HCT116 (cell line): ENCODE measurements around the gene PYROXD2. TPM values are rescaled to one million over a fixed set of nuclear protein-coding genes. Genes with fewer than 3 reads are reported as not detected.

ENCODE experiments used
- ATAC-seq: fragments of 200-7000 bp; cut with Tn5 transposase; 2 replicates; pipeline ENCODE4 v1.9.1; 2020; ENCODE audit warnings: mild to moderate bottlenecking, moderate library complexity
- BruUV-seq: library from RNA; stranded (reverse); fragments of 400-500 nt; replicated peaks from 2 replicates; lab custom pipeline; 2021; lab: Mats Ljungman, UMichigan
- CTCF ChIA-PET: fragments of 300-600 bp; sonication (Branson Sonifier 250); formaldehyde crosslinking; loops from one replicate; lab custom pipeline; 2021; ENCODE audit warnings: antibody characterized with exemption; lab: Charles Lee
- POLR2A ChIA-PET: fragments of 300-600, 350-600 bp; sonication (Branson Sonifier 250); formaldehyde crosslinking; loops from one replicate; lab custom pipeline; 2021; ENCODE audit warnings: antibody characterized with exemption; lab: Charles Lee
- RAD21 ChIA-PET, 2 experiments: fragments of 300-600 bp; sonication (Branson Sonifier 250); formaldehyde crosslinking; loops; one replicate each; lab custom pipeline; 2023; ENCODE audit warnings: low total read pairs in 2 of 2; ENCODE audit not compliant: uncharacterized antibody in 2 of 2, unreplicated experiment in 2 of 2, low non-redundant PET in 1 of 2; lab: Charles Lee
- DNase-seq: peaks from one replicate; pipeline ENCODE4 v3.0.0-alpha.2; 2010; ENCODE audit warnings: low read depth, low spot score
- H2AFZ ChIP-seq: fragments of 200-600 bp; shearing (Covaris generic), sonication (generic); 2 replicates; pipeline ENCODE4 v1.6.1; 2017; ENCODE audit warnings: low read depth, mixed run types, mixed read lengths, antibody characterized with exemption, low read length; ENCODE audit not compliant: poor library complexity, severe bottlenecking
- H3K27ac ChIP-seq: 2 replicates; pipeline ENCODE4 v1.5.1; 2012; ENCODE audit warnings: low read depth, low read length
- H3K27me3 ChIP-seq: fragments of 200-600 bp; sonication (generic); 2 replicates; pipeline ENCODE4 v1.6.1; 2016; ENCODE audit warnings: mixed run types, low read length, mixed read lengths; ENCODE audit not compliant: insufficient read depth
- H3K36me3 ChIP-seq, 2 experiments: fragments of 200-500 bp in 1 of 2; fragments of 200-600 bp in 1 of 2; sonication (Bioruptor generic) in 1 of 2; sonication (generic) in 1 of 2; 2 replicates each; pipeline versions ENCODE4 v1.5.1 to v1.6.1; 2014 to 2016; ENCODE audit warnings: low read length in 2 of 2, inconsistent platforms in 1 of 2, mixed read lengths in 1 of 2, mixed run types in 1 of 2; ENCODE audit not compliant: insufficient read depth in 2 of 2, control insufficient read depth in 1 of 2
- H3K4me1 ChIP-seq, 2 experiments: fragments of 200-600 bp in 1 of 2; sonication (generic) in 1 of 2; 2 replicates each; pipeline versions ENCODE4 v1.5.1 to v1.6.1; 2012 to 2017; ENCODE audit warnings: low read length in 2 of 2, inconsistent platforms in 1 of 2, mild to moderate bottlenecking in 1 of 2, mixed read lengths in 1 of 2, mixed run types in 1 of 2, moderate library complexity in 1 of 2; ENCODE audit not compliant: insufficient read depth in 2 of 2, control insufficient read depth in 1 of 2
- H3K4me2 ChIP-seq: fragments of 200-600 bp; sonication (generic); 2 replicates; pipeline ENCODE4 v1.6.1; 2017; ENCODE audit warnings: mixed run types, low read length, mixed read lengths
- H3K4me3 ChIP-seq, 2 experiments: fragments of 200-600 bp in 1 of 2; sonication (generic) in 1 of 2; replicated peaks in 1 of 2; 2 replicates each; pipeline ENCODE4 v1.5.1; 2011 to 2016; ENCODE audit warnings: low read length in 2 of 2, control low read depth in 1 of 2, low read depth in 1 of 2, mild to moderate bottlenecking in 1 of 2, mixed read lengths in 1 of 2, mixed run types in 1 of 2
- H3K79me2 ChIP-seq: fragments of 200-600 bp; sonication (generic); 2 replicates; pipeline ENCODE4 v1.6.1; 2017; ENCODE audit warnings: mild to moderate bottlenecking, mixed run types, low read length, moderate library complexity, mixed read lengths; ENCODE audit not compliant: insufficient read depth
- H3K9ac ChIP-seq: fragments of 200-600 bp; sonication (generic); 2 replicates; pipeline ENCODE4 v1.6.1; 2016; ENCODE audit warnings: low read length, mixed read lengths
- H3K9me2 ChIP-seq: fragments of 200-600 bp; sonication (generic), shearing (Covaris generic); 2 replicates; pipeline ENCODE4 v1.6.1; 2017; ENCODE audit warnings: mixed run types, mild to moderate bottlenecking, moderate library complexity; ENCODE audit not compliant: insufficient read depth
- H3K9me3 ChIP-seq, 2 experiments: fragments of 200-500 bp in 1 of 2; fragments of 200-600 bp in 1 of 2; sonication (Bioruptor generic) in 1 of 2; sonication (generic) in 1 of 2; 2 replicates each; pipeline ENCODE4 v1.6.1; 2014 to 2017; ENCODE audit warnings: low read length in 2 of 2, mixed read lengths in 2 of 2, inconsistent platforms in 1 of 2, low read depth in 1 of 2, mild to moderate bottlenecking in 1 of 2, mixed run types in 1 of 2, moderate library complexity in 1 of 2; ENCODE audit not compliant: control insufficient read depth in 1 of 2, insufficient read depth in 1 of 2
- H4K20me1 ChIP-seq: fragments of 200-600 bp; sonication (generic), shearing (Covaris generic); 2 replicates; pipeline ENCODE4 v1.6.1; 2017; ENCODE audit warnings: mixed run types, mild to moderate bottlenecking, moderate library complexity; ENCODE audit not compliant: insufficient read depth
- CTCF ChIP-seq, 3 experiments: fragments of 200-600 bp in 1 of 3; sonication (generic) in 1 of 3; IDR thresholded peaks in 2 of 3; conservative IDR thresholded peaks in 1 of 3; 2 replicates each; pipeline ENCODE4 v1.5.1; 2012 to 2017; ENCODE audit warnings: low read depth in 2 of 3, low read length in 2 of 3, antibody characterized with exemption in 1 of 3, borderline replicate concordance in 1 of 3, control low read depth in 1 of 3, mild to moderate bottlenecking in 1 of 3, mixed read lengths in 1 of 3, mixed run types in 1 of 3, moderate library complexity in 1 of 3; ENCODE audit not compliant: insufficient read depth in 1 of 3
- EZH2phosphoT487 ChIP-seq: fragments of 200-600 bp; IDR thresholded peaks from 2 replicates; pipeline ENCODE4 v1.6.1; 2018; ENCODE audit warnings: antibody characterized with exemption, borderline replicate concordance
- REST ChIP-seq: IDR thresholded peaks from 2 replicates; pipeline ENCODE4 v1.6.1; 2012; ENCODE audit warnings: low read depth
- SRF ChIP-seq: IDR thresholded peaks from 2 replicates; pipeline ENCODE4 v1.6.1; 2012; ENCODE audit warnings: low read depth
- TCF7L2 ChIP-seq: IDR thresholded peaks from 2 replicates; pipeline ENCODE4 v1.7.0; 2011; ENCODE audit warnings: borderline replicate concordance, inconsistent platforms; ENCODE audit not compliant: insufficient read depth, insufficient read length; ENCODE audit errors: extremely low read depth
- ZFX ChIP-seq: fragments of 450-650 bp; IDR thresholded peaks from 2 replicates; pipeline ENCODE4 v1.6.1; 2017
- intact Hi-C: fragments of 100-400 bp; cut with micrococcal nuclease; formaldehyde crosslinking; loops from 2 replicates; pipeline ENCODE4 v1.10.0; 2022
- total RNA-seq: library from RNA; stranded (reverse); gene quantifications from one replicate; pipeline ENCODE4 v1.2.1, GENCODE V29; 2021; ENCODE audit not compliant: unreplicated experiment

The PYROXD2 gene
- total RNA-seq, 1 experiment from 2014 or later, result 14.2 TPM

DNA sequence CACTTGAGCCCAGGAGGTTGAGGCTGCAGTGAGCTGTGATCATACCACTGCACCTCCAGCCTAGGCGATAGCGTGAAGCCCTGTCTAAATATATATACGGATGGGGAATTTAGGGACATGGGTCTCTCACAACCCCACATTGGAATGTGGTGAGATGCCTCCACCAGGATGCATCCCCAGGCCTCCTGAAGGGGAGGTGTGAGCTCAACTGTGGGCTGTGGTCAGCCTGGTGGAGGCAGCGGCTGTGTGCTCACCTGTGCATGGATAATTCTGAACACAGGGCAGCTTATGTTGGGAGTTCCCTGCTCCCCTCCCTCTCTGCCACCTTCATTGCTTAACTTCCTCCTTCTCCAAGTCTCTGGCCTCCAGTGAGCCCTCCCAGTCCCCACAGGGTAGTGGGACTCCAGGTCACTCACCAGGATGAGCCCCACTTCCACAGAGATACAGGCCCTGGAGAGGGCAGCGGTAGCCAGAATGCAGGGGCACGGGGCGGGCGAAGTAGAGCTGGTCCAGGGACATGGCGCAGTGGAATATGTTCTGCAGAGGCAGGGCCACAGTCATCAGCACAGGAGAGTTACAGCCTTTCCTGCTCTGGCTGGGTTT, 30.4 kb downstream of the PYROXD2 start:
- no TSS peak for BruUV-seq
- no peaks in the 10 kb centered on the region for H3K27me3 ChIP-seq
- no peaks in the 10 kb centered on the region for H3K9me3 ChIP-seq
- no peak overlapping the region for H3K4me2 ChIP-seq
- no peak for ATAC-seq
- CTCF ChIA-PET, result no interaction called here
- TF ChIP-seq ZFX (no peak), CTCF (IDR thresholded peaks at IDR 0.05 in 2 of 3, conservative IDR thresholded peaks at IDR 0.05 in 1 of 3; ENCODE audit: borderline replicate concordance in 1 of 3, insufficient read depth in 1 of 3, low read depth in 2 of 3, low read length in 2 of 3) (no peak), REST (no peak), EZH2phosphoT487 (no peak), TCF7L2 (no peak), SRF (no peak)
- TF ChIP-seq, all 23 proteins: peak for 0
- H3K9me2 ChIP-seq, result no peaks in the 10 kb centered on the region
- no peaks in the 10 kb centered on the region for H3K79me2 ChIP-seq
- H3K36me3 ChIP-seq, result no peaks in the 10 kb centered on the region
- RAD21 ChIA-PET, result no interaction called here
- POLR2A ChIA-PET, result no interaction called here
- no peak for DNase-seq
- no peak overlapping the region for H3K4me3 ChIP-seq
- intact Hi-C loops, result no loop called here
- H3K27ac ChIP-seq, result no peak overlapping the region
- no peaks in the 10 kb centered on the region for H4K20me1 ChIP-seq
- H2AFZ ChIP-seq, result no peak overlapping the region
- peaks cover 6 to 16% of the 10 kb centered on the region in 2 experiments; a peak in 3 of 4 replicates for H3K4me1 ChIP-seq
- no peak overlapping the region for H3K9ac ChIP-seq
